ENCODE results near the gene BRSK2. TPM values are rescaled to one million over a fixed set of nuclear protein-coding genes. Genes with fewer than 3 reads are reported as not detected.

The BRSK2 gene
- total RNA-seq, 1 donor from 2014 or later, result 2.2 TPM

DNA sequence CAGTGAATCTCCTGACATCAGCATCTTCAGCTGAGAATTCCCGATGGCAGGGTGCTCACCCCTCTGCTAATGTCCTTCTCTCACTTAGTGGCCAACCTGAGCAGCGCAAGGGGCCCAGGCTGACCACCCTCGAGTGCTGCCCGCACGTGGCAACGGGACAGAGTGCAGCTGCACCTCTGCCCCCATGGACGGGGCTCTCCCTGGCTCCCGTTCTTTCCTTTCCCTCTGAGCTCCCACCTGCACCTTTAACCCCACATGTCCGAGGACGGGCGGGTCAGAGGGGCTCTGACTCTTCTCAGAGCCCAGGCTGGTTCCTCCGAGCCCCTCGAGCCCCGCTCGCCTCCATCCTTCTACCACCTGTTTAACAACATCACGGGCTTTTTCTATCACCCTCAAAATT is 77.0 kb downstream of the BRSK2 start:
- no peak for DNase-seq (ENCODE audit: low spot score)

DNA sequence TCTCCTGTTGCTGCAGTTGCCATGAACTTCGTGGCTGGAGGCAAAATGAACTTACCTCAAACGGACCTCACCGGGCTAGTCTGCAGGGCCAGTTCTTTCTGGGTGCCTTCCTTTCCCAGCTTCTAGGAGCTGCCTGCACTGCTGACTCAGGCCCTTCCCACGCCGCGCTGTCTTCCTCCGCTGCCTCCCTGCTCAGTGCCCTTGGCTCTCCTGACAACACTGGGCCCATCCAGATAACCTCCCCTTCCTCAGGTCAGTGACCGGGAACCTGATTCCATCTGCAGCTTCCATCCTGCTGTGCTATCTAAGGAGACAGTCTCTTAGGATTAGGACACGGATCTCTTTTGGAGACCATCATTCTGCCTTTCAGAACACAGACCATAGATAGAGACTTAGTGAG is 77.5 kb downstream of the BRSK2 start:
- no peak for DNase-seq (ENCODE audit: low spot score)

DNA sequence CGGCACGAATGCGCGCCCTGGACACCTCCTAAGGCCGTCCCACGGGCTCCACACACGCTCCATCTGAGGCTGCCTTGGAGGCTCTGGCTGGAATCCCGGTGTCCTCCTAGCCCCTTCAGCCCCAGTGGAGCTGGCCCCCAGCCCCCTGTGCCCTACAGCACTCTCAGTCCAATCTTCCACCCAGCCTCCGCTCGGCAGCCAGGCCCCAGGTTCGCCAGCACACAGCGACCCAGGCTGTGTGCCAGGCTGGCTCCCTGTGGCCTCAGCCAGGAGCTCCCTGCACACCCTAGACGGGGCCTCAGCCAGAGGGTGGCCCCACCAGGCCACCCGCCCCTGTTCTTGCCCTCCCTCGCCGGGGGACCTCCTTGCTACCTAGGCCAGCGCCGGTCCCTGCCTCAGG is 78.3 kb downstream of the BRSK2 start:
- DNase-seq (ENCODE audit: low spot score), result no peak

DNA sequence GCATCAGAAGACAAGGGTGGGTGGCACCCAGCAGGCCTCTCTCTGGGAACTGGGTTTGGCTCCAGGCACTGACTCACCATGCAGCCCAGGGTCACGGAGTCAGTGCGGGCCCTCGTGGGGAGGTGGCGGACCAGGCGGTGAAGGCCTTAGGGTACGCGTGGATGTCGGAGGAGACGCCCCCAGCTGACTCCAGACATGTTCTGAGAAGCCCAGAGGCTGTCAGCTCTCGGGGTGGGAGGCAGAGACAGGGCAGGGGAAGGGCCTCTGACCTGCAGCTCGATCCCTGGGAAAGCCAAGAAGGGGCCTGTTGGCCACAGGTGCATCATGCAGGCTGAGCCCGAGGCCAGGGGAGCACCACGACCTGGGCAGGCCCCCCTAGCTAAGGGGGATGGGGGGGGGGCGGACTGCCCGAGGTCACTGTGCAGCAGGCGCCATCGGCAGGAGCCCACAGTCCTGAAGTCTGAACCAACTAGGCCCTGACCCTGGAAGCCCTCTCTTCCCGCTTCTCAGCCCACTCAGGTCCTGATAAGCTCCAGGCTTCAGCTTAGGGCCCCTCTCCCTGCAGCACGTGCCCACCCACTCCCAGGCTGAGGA is 78.8 kb downstream of the BRSK2 start:
- DNase-seq (ENCODE audit: low spot score), result no peak

DNA sequence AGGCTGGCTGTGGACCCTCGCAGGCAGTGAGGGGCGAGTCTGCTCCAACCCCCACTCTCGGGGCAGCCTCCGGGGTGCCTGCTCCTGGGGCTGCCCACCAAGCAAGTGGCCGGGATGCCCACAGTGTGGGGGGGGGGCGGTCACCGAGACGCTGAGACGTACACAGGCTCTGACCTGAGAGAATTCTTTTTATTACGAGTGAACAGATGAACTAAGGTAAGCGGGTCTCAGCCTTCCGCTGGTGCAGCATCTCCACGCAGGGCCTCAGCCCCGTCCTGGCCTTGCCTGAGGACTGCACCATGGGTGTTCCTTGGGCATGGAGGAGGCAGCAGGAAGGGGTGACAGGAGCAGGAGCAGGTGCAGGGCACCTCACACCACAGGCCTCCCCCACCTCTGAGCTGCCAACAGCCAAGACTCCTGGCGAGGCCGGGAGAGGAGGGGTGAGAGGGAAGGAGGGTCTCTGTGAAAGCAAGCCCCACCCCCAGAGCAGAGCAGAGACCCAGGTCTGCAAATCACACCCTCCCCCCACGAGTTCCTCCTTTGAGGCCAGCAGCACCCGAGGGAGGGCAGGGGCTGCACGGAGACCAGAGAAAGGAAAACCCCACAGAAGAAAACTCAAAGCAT is 79.7 kb downstream of the BRSK2 start:
- no peak for DNase-seq (ENCODE audit: low spot score)

DNA sequence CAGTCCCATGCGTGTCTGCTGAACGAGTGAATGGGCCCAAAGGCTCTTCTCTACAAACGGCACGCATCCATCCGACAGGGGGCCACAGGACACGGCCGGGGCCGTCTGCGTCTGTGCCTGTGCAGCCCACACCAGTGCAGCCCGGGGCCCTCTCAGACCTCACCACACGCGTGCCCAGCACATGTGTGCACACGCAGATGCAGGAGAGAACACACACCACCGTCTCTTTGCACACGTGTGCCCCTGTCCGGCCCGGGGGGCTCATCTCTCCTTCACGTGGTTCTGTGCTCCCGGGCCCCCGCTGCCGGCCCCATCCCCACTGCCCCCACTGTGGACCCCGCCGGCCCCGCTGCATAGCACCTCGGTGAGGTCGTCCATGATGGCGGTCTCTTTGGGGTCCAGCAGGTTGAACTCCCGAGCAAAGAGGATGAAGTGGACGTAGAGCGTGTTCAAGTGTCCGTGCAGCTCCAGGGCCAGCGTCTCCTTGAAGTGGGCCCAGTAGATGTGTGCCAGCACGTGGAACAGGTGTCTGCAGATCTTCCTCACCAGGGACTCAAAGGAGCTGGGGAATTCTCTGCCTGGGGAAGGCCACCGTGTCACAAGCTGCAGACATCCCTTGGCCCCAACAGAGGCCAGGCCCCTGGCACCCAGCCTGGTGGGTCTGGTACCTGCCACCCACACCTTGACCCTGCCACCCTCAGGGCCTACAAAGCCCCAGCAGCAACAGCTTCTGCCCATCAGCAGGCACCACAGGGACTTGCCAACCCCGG is 80.4 kb downstream of the BRSK2 start:
- no peak for DNase-seq (ENCODE audit: low spot score)

DNA sequence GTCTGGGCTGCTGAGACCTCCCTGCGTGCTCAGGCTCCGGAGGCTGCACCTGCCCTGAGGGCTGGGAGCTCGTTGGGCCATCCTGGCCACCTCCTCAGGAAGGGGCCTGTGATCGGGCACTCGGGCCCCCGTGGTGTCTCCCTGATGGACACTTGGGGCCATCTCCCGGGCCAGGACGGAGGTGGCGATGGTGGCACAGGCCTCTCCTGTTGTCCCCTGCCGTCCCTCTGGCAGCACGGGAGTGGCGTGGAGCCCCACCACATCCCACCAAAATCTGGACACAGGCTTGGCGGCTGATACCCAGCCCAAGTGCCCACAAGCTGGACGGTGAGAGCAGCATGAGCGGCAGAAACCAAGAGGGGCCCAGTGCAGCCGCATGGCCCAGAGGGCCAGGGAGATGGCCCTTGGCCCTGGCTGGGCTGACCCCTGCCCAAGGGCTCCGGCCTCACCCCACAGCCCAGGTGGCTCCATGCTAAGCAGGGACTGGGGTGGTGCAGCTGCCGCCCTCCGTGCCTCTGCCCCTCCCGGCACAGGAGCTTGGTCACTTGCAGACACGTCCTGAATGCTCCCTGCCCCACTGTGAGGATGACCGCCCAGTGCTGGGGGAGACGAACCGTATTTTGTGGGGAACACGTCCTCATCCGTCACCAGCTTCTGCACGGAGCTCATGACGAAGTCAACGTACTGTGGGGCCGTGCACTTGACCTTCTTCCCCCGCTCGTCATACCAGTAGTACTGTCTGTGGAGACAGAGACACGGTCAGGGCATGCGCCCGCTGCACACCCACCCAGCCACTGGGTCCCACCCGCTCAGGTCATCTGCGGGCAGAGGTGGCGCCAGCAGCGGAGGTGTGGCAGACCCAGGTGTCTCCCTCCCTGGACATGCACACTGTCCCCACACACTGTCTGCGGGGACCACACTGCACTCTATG is 81.2 kb downstream of the BRSK2 start:
- DNase-seq (ENCODE audit: low spot score), result no peak

DNA sequence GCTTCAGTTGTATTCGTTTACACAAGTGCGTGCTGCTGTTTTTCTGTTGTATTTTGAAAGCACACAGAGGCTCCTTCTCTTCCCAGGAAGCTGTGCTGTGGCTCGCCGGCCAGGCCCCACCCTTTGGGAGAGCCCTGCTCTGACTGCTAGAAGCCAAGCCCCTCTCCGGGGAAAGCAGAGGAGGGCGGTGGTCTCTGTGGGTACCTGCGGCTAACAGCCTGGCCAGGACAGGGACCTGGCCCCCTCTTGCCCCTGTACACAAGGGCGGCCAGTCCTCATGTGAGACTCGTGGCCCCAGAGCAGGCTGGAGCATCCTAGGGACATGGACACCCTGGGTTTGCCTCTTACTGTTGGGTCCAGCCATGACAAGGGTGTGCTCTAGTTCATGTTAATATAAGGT is 82.0 kb downstream of the BRSK2 start:
- no peak for DNase-seq (ENCODE audit: low spot score)

DNA sequence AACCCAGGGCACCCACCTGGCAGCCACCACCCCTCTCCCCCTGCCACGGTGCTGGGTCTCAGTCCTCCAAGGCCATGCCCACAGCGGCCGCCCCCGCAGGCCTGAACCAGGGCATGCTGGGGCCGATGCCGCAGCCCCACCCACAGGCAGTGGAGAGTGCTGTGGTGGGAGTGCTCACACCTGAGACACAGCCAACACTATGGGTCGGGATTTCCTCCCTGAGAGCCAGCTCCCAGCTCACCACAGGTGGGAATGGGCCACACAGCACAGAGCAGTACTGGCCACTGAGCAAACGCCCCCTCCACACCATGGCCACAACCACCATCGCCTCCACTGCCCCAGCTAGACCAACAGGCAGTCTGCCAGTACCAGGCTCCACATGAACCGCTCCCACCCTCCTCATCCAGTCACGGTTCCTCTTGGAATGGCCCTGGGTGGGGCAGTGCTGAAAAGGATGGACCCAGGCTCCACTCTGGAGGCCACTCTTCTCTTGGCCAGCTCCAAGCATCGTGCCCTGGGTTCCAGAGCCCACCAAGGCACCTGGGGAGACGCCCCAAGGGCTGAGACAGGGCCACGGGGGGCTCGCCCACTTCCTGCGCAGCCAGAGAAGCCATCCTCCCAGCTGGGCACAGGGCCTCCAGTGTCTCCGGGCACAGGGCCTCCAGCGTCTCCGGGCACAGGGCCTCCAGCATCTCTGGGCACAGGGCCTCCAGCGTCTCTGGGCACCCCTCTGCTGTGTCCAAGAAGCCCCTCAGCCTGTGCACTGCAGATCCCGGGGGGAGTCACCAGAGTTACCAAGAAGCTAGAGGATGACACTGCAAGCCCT is 82.7 kb downstream of the BRSK2 start:
- DNase-seq (ENCODE audit: low spot score), result no peak

DNA sequence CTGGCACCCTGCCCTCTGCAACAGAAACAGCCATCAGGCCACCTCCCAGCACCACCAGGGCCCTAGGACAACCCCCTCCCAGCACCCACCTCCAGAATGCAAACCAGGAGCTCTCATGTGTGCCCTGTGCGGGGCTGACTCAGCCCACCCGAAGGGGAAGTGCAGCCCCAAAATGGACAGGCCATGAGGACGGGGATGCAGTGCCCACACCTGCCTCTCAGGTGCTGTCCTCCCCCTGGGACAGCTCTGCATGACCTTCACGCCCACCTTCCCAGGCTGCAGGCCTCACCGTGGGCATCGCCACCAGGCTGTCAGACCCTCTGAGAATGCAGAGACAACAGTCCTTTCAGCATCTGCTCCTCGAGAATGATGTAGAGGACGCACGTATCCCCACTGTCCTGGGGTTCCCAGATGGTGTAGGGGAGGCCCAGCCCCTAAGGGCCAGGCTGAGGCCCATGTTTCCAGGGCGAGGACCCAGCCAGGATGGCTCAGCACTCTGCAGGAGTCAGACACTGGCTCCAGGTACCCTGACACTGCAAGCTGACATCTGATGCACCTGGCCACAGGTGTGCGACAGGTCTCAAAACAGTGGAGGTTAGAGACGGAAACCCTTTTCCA is 83.4 kb downstream of the BRSK2 start:
- no peak for DNase-seq (ENCODE audit: low spot score)

DNA sequence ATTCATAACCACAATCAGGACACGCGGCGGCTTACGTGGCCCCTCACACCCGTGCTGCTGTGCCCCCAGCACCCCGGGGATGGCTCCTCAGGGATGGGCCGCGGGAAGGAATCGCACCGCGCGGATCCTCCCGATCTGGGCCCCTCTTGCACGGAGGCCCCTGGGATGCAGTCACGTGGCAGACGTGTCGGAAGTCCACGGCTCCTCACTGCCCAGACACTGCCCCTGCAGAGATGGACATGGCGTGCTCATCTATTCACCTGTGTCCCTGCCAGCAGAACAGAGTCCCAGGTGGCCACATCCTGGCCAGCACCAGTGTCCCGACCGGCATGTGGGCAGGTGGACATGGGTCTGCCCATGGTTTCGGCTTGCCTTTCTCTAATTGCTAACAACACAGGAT is 84.1 kb downstream of the BRSK2 start:
- no peak for DNase-seq (ENCODE audit: low spot score)

DNA sequence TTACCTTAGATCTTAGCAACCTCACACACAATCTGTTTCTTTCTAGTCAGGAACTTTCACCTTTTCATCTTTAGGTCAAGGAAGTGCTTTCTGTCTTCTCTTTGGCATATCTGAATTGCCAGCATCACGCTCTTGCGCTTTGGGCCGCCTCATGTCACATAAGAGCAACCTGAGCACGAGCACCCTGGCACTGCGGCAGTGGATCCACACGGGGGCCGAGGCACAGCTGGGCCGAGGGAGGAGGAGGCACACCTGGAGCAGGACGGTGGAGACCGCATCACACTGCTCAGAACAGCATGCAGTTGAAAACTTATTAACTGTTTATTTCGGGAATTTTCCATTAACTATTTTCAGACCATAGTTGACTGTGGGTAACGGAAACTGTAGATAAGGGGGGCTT is 86.1 kb downstream of the BRSK2 start:
- no peak for DNase-seq (ENCODE audit: low spot score)

DNA sequence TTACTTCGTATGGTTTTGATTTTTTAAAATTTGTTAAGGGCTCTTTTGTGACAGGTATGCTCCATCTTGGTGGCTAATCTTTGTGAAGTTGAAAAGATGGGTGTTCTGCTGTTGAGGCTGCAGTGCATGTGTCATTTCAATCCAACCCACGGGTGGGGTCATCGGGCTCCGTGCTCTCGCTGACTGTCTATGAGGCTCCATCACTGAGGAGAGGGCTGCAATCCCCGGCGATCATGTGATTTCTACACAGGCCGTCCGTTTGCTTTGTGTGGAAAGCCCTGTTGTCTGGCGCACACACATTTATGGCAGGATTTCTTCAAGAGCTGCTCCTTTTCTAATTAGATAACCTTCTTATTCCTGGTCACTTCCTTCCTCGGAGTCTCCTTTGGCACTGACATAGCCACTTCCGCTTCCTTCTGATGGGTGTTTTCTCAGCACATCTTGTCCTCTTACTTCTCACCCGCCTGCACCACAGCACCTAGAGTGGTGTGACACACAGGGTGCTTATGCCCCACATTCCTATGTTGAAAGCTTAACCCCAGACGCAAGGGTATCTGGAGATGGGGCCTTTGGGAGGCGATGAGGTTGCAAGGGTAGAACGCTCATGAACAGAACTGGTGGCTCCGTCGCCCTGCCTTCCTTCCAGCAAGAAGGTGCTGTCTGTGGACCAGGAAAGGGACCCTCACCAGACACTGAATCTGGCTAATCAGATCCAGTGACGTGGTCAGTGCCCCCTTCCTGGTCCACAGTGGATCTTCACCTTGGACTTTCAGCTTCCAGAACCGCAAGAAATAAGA is 87.4 kb downstream of the BRSK2 start:
- no peak for DNase-seq (ENCODE audit: low spot score)

DNA sequence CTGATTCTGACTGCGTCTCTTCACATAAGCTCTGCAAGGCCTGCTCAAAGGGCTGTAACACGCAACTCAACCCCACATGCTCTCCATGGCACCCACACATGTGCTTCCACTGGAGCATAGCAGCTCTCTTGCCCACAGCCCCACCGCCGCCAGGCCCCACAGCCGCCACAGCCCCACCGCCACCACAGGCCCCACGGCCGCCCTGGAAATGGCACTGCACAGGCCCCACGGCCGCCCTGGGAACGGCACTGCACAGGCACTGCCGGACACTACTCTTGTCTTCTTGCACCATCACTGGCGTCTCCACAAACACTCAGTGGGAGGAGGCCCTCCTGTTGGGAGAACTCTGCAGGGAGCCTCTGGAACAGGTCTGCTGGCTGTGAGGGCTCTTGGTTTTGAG is 88.3 kb downstream of the BRSK2 start:
- no peak for DNase-seq (ENCODE audit: low spot score)

DNA sequence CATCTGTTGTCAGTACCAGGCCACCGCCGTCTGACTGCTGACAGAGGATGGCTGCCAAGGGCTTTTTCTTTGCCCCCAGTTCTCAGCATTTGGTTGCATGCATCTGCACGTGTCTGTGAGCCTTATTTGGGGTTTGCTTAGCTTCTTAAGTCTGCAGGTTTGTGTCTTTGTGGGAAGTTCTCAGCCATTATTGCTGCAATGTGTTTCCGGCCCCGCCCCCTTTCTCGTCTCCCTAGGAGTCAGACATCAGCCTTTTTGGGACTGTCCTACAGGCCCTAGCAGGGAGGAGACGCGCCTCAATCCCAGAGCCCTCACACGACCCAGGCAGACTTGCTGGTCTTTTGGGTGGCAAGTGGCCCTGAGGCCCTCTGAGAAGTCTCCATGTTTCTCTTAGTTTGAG is 88.8 kb downstream of the BRSK2 start:
- DNase-seq (ENCODE audit: low spot score), result no peak

DNA sequence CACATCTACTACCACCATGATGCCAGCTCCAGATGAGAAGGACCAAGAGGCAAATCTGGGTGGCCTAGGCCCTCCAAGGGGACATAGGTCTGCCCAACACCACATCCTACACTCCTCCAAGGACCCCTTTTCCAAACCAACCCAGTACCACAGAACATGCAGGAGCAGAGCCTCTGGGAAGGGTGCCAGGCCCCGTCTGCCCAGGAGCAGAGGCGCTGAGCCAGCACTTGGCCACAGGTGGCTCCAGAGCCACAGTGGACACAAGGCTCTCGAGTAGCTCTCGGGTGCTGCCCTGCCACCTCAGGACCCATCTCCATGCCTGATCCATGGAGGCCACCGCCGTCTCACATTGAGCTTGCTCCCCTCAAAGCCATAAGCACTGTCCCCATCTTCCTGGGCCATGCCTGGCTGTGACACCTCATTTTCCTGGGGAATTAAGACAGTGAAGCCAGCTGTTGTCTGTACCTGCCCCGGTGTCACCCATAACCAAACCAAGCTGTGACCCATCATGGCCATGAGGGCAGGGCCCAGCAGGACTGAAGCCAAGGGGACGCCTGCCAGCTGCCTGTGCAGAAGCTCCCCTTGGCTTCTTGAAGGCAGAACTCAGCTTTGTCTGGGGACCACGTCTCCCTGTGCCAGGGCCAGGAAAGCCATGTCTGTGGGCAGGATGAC is 89.4 kb downstream of the BRSK2 start:
- no peak for DNase-seq (ENCODE audit: low spot score)

DNA sequence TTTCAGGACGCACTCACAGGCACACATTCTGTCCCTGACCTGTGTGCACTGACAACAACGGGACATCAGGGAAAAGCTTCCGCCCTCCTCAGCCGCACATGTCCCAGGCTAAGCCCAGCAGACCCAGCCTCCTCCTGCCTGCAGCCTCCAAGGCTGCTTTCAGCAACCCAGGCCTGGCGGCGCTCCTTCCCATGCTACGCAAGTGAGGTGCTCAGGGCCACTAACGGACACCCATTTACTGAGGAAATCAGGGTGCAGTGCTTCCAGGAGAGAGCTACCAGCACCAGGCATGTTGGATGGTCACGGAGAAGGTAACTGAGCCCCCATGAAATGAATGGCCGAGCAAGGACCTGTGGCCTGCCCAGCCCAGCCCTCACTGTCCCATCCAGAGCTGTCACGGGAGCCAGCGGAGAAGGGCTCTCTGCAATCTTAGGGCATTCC is 90.0 kb downstream of the BRSK2 start:
- DNase-seq (ENCODE audit: low spot score), result no peak

DNA sequence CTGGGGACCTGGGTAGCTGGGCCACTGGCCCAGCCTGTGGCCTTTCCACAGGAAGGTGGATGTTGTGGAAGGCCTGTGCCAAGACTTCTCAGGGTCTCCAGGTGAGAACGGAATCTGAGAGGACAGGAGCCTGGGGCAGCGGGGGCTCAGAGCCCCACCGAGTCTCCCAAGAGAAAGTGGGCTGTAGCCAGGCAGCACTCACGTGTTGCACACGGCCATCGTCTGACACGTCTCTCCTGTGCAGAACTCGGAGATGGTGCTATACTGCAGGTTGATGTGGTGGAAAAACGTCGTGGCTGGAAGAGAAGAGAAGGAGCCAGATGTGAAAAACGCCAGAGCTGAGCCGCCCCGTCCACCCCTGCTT is 90.4 kb downstream of the BRSK2 start:
- DNase-seq (ENCODE audit: low spot score), result no peak

All from umbilical cord (tissue), 2 donors.